SU-DHL-6 (cell line): ENCODE data around the gene SFSWAP.

Experiments
- H2AFZ ChIP-seq: fragments of 200-600 bp; sonication (generic); 2 replicates; pipeline ENCODE4 v1.6.1; 2014; ENCODE audit warnings: low read depth, mild to moderate bottlenecking, moderate library complexity, mixed read lengths, antibody characterized with exemption, low read length; ENCODE audit not compliant: severe bottlenecking
- H3F3A ChIP-seq: fragments of 200-600 bp; shearing (Covaris generic); 2 replicates; pipeline ENCODE4 v1.6.0; 2016; ENCODE audit warnings: antibody characterized with exemption, mild to moderate bottlenecking; ENCODE audit not compliant: insufficient read depth
- H3K27ac ChIP-seq: fragments of 200-600 bp; sonication (generic); 2 replicates; pipeline ENCODE4 v1.5.1; 2016; ENCODE audit warnings: low read depth, mild to moderate bottlenecking, low read length, moderate library complexity, mixed read lengths
- H3K27me3 ChIP-seq: fragments of 200-600 bp; sonication (generic), shearing (Covaris generic); 2 replicates; pipeline ENCODE4 v1.6.0; 2014; ENCODE audit warnings: mild to moderate bottlenecking, low read length
- H3K36me3 ChIP-seq: fragments of 200-600 bp; sonication (generic); 2 replicates; pipeline ENCODE4 v1.6.1; 2014; ENCODE audit warnings: mild to moderate bottlenecking, low read length, mixed read lengths
- H3K4me2 ChIP-seq: fragments of 300-600, 200-600 bp; shearing (Covaris generic), sonication (generic); 2 replicates; pipeline ENCODE4 v1.6.0; 2014; ENCODE audit warnings: low read length, low read depth, mild to moderate bottlenecking; ENCODE audit not compliant: poor library complexity, severe bottlenecking
- H3K4me3 ChIP-seq: fragments of 200-600 bp; sonication (generic); 2 replicates; pipeline ENCODE4 v1.5.1; 2014; ENCODE audit warnings: antibody characterized with exemption, low read length, mild to moderate bottlenecking, mixed read lengths; ENCODE audit not compliant: insufficient read depth, poor library complexity, severe bottlenecking
- H3K79me2 ChIP-seq: fragments of 200-600 bp; sonication (generic); 2 replicates; pipeline ENCODE4 v1.6.1; 2014; ENCODE audit warnings: mild to moderate bottlenecking, low read length, moderate library complexity; ENCODE audit not compliant: insufficient read depth
- H3K9ac ChIP-seq: fragments of 200-600 bp; sonication (generic); 2 replicates; pipeline ENCODE4 v1.7.0; 2014; ENCODE audit warnings: mild to moderate bottlenecking, low read length
- H3K9me2 ChIP-seq: fragments of 200-600 bp; sonication (generic); replicated peaks from 2 replicates; pipeline ENCODE4 v1.6.1; 2014; ENCODE audit warnings: low read length; ENCODE audit not compliant: insufficient read depth
- H3K9me3 ChIP-seq: fragments of 200-600 bp; sonication (generic); 2 replicates; pipeline ENCODE4 v1.6.1; 2014; ENCODE audit warnings: low read length, mixed read lengths; ENCODE audit not compliant: insufficient read depth
- H4K20me1 ChIP-seq: fragments of 200-600 bp; sonication (generic); 2 replicates; pipeline ENCODE4 v1.6.1; 2014; ENCODE audit warnings: low read depth, mild to moderate bottlenecking, antibody characterized with exemption, low read length, moderate library complexity, mixed read lengths
- CTCF ChIP-seq: fragments of 200-600 bp; sonication (generic); IDR thresholded peaks from one replicate; pipeline ENCODE4 v1.5.1; 2017; ENCODE audit warnings: antibody characterized with exemption, mild to moderate bottlenecking, low read length, moderate library complexity; ENCODE audit not compliant: insufficient read depth, poor library complexity, severe bottlenecking
- EZH2phosphoT487 ChIP-seq: fragments of 200-600 bp; sonication (generic), shearing (Covaris generic); conservative IDR thresholded peaks from 2 replicates; pipeline ENCODE4 v1.6.1; 2018; ENCODE audit warnings: mild to moderate bottlenecking, antibody characterized with exemption, low read length, moderate library complexity, mixed read lengths

The SFSWAP gene

GRCh38 chr12:131699434-131699833 is 11.5 kb upstream of the SFSWAP start:
- H3F3A ChIP-seq: no peaks in the 10 kb centered on the region
- H3K36me3 ChIP-seq: no peaks in the 10 kb centered on the region
- no peak overlapping the region for H3K9ac ChIP-seq
- TF ChIP-seq EZH2phosphoT487 (no peak), CTCF (no peak)
- H3K27me3 ChIP-seq: no peaks in the 10 kb centered on the region
- no peaks in the 10 kb centered on the region for H3K9me2 ChIP-seq
- no peak overlapping the region for H3K4me3 ChIP-seq
- H3K79me2 ChIP-seq: no peaks in the 10 kb centered on the region
- no peaks in the 10 kb centered on the region for H4K20me1 ChIP-seq
- H3K4me2 ChIP-seq: no peak overlapping the region
- no peak overlapping the region for H3K27ac ChIP-seq
- H3K9me3 ChIP-seq: no peaks in the 10 kb centered on the region
- no peak overlapping the region for H2AFZ ChIP-seq

GRCh38 chr12:131700271-131700670 is 10.6 kb upstream of the SFSWAP start:
- Histone ChIP-seq H2AFZ (no peak overlapping the region), H3K36me3 (no peaks in the 10 kb centered on the region), H4K20me1 (no peaks in the 10 kb centered on the region), H3K79me2 (no peaks in the 10 kb centered on the region), H3K9ac (no peak overlapping the region), H3K4me2 (no peak overlapping the region), H3K27me3 (no peaks in the 10 kb centered on the region), H3K27ac (no peak overlapping the region), H3F3A (no peaks in the 10 kb centered on the region), H3K9me2 (no peaks in the 10 kb centered on the region), H3K9me3 (no peaks in the 10 kb centered on the region), H3K4me3 (no peak overlapping the region)
- TF ChIP-seq CTCF: no peak

GRCh38 chr12:131701705-131702572 is 9.0 kb upstream of the SFSWAP start:
- no peak overlapping the region for H3K27ac ChIP-seq
- no peaks in the 10 kb centered on the region for H4K20me1 ChIP-seq
- no peak overlapping the region for H3K4me2 ChIP-seq
- H3K27me3 ChIP-seq: no peaks in the 10 kb centered on the region
- no peaks in the 10 kb centered on the region for H3K9me2 ChIP-seq
- TF ChIP-seq CTCF: no peak
- no peak for TF ChIP-seq EZH2phosphoT487
- H3K4me3 ChIP-seq: no peak overlapping the region
- no peak overlapping the region for H2AFZ ChIP-seq
- H3K9ac ChIP-seq: no peak overlapping the region
- no peaks in the 10 kb centered on the region for H3F3A ChIP-seq
- H3K79me2 ChIP-seq: no peaks in the 10 kb centered on the region
- no peaks in the 10 kb centered on the region for H3K9me3 ChIP-seq
- no peaks in the 10 kb centered on the region for H3K36me3 ChIP-seq
